Measurements from ENCODE around the gene CCDC116.

DNA sequence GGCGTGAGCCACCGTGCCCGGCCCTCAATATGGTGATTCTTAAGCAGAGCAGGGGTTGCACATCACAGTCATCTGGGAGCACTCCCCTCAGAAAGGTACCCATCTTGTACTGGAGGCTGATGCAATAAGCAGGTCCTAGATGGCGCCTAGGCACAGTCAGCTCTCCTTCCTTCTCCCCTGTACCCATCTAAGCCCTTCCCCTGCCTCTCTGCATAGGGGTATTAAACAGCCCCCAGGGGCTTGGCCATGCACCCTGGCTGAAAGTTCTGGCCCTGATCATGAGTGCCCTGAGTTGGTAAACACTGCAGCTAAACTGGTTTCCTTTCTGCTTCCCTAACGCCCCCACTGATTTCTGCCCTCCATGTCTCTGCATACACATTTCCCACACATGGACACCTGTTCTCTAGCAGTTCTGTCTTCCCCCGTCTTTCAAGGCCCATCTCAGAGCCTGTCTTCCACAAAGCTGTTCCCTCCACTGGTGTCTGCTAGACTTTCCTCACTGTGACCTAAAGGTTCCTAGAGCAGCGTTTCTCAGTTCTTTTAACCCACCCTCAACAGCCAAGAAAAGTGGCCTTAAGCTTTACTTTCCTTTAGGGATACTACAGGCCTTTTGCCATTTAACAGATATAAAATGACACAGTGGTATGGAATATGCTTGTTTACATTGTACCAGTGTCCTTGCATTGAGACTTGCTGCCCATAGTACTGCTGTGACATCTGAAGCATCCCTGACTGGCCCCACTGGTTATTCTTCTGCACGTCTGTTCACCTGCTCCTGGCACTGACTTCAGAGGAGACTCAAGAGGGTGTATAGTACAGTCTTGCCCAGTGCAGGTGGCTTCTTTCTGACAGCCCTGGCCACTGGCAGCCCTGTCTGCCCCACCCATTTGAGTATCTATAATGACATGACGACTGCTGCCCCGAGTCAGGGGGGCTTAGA is 49.5 kb upstream of the CCDC116 start:
- TF ChIP-seq, protein P1, sequence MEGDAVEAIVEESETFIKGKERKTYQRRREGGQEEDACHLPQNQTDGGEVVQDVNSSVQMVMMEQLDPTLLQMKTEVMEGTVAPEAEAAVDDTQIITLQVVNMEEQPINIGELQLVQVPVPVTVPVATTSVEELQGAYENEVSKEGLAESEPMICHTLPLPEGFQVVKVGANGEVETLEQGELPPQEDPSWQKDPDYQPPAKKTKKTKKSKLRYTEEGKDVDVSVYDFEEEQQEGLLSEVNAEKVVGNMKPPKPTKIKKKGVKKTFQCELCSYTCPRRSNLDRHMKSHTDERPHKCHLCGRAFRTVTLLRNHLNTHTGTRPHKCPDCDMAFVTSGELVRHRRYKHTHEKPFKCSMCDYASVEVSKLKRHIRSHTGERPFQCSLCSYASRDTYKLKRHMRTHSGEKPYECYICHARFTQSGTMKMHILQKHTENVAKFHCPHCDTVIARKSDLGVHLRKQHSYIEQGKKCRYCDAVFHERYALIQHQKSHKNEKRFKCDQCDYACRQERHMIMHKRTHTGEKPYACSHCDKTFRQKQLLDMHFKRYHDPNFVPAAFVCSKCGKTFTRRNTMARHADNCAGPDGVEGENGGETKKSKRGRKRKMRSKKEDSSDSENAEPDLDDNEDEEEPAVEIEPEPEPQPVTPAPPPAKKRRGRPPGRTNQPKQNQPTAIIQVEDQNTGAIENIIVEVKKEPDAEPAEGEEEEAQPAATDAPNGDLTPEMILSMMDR (conservative IDR thresholded peaks at IDR 0.05; ENCODE audit: low read length) = no peak
- no peak for TF ChIP-seq EZH2phosphoT487 (IDR thresholded peaks at IDR 0.05; ENCODE audit: borderline replicate concordance)

Measured in Loucy (cell line).